NCI-H187 treated with DMSO at 0.1 percent for 48 hours (cell line): Measurements from ENCODE around the gene SEC31A.
"Not testable (repeated sequence)": the region's sequence is repeated elsewhere in the genome, so short reads cannot be mapped to it uniquely, and the experiment has no call there.

Experiments used
- DNase-seq: peaks from one replicate; lab custom pipeline; 2025; lab: John Stamatoyannopoulos, UW

SEC31A gene

GRCh38 chr4:82890901-82891706 lies at the start of gene SEC31A:
Gene SEC31A, minus strand, starts transcription at chr4:82891153. Its CDS starts 9,217 bp downstream, at chr4:82881936.
- DNase-seq = peak; percentile 90

- no peak for DNase-seq
Measured at GRCh38 chr4:82939414-82939813, 48.5 kb upstream of the SEC31A start.

- DNase-seq = no peak
Measured at GRCh38 chr4:82934441-82934840, 43.5 kb upstream of the SEC31A start.

- no peak for DNase-seq
Measured at GRCh38 chr4:82930848-82931755, 40.1 kb upstream of the SEC31A start.

GRCh38 chr4:82921795-82922194 lies 30.8 kb upstream of the SEC31A start:
- no peak for DNase-seq

- DNase-seq = no peak
Measured at GRCh38 chr4:82919386-82919785, 28.4 kb upstream of the SEC31A start.

- DNase-seq = no peak
Measured at GRCh38 chr4:82918091-82918490, 27.1 kb upstream of the SEC31A start.

GRCh38 chr4:82913968-82914367 lies 23.0 kb upstream of the SEC31A start:
- DNase-seq = not testable (repeated sequence)

GRCh38 chr4:82913305-82913704 lies 22.4 kb upstream of the SEC31A start:
- no peak for DNase-seq

GRCh38 chr4:82909326-82909725 lies 18.4 kb upstream of the SEC31A start:
- no peak for DNase-seq

GRCh38 chr4:82906469-82906868 lies 15.5 kb upstream of the SEC31A start:
- DNase-seq = no peak

GRCh38 chr4:82905205-82905604 lies 14.3 kb upstream of the SEC31A start:
- no peak for DNase-seq

GRCh38 chr4:82903737-82904136 lies 12.8 kb upstream of the SEC31A start:
- no peak for DNase-seq

- DNase-seq = no peak
Measured at GRCh38 chr4:82901183-82901718, 10.3 kb upstream of the SEC31A start.

GRCh38 chr4:82900411-82901182 lies 9.6 kb upstream of the SEC31A start, which contains the start of gene THAP9:
Gene THAP9, plus strand, starts transcription at chr4:82900735. Its CDS starts 68 bp downstream, at chr4:82900803.
- DNase-seq = peak; percentile 97

GRCh38 chr4:82900066-82900410 lies 9.1 kb upstream of the SEC31A start:
- DNase-seq = no peak

GRCh38 chr4:82899374-82900065 lies 8.6 kb upstream of the SEC31A start:
- DNase-seq = no peak

- DNase-seq = no peak
Measured at GRCh38 chr4:82898322-82899243, 7.6 kb upstream of the SEC31A start.

- no peak for DNase-seq
Measured at GRCh38 chr4:82896755-82897154, 5.8 kb upstream of the SEC31A start.

- no peak for DNase-seq
Measured at GRCh38 chr4:82893942-82894341, 3.0 kb upstream of the SEC31A start.
